ENCODE results near the gene TPT1. TPM values are rescaled to one million over a fixed set of nuclear protein-coding genes. Genes with fewer than 3 reads are reported as not detected.

TPT1 gene
- total RNA-seq, 2 donors from 2014 or later = 1,970 to 2,340 TPM

DNA sequence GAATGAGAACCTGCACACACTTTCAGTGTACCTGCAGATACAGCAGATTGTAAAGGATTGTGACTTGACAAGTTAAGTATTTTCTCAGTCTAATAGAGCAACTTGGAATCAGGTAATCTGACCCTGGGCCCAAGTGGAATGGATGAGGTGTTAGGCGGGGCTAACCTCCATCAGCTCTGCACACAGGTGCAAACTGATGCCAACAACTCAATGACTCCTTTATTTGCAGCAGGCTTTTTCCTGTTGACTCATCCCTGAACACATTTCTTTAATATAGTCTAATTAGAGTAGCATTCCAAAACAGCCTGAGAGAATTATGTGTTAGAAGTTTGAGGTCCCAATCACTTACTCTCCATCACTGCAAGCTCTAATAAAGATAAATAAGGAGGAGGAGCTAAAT, 48.8 kb downstream of the TPT1 start:
- DNase-seq (ENCODE audit: low spot score) = no peak
- peaks cover 5% of the 10 kb centered on the region for H3K36me3 ChIP-seq
- H3K9me3 ChIP-seq = no peaks in the 10 kb centered on the region
- ATAC-seq (ENCODE audit: insufficient number of reproducible peaks, low FRiP score, low read depth) = no peak
- TF ChIP-seq, protein P1, sequence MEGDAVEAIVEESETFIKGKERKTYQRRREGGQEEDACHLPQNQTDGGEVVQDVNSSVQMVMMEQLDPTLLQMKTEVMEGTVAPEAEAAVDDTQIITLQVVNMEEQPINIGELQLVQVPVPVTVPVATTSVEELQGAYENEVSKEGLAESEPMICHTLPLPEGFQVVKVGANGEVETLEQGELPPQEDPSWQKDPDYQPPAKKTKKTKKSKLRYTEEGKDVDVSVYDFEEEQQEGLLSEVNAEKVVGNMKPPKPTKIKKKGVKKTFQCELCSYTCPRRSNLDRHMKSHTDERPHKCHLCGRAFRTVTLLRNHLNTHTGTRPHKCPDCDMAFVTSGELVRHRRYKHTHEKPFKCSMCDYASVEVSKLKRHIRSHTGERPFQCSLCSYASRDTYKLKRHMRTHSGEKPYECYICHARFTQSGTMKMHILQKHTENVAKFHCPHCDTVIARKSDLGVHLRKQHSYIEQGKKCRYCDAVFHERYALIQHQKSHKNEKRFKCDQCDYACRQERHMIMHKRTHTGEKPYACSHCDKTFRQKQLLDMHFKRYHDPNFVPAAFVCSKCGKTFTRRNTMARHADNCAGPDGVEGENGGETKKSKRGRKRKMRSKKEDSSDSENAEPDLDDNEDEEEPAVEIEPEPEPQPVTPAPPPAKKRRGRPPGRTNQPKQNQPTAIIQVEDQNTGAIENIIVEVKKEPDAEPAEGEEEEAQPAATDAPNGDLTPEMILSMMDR (IDR thresholded peaks at IDR 0.05) = no peak
- no peak overlapping the region for H3K27ac ChIP-seq
- H3K4me1 ChIP-seq (ENCODE audit: control insufficient read depth in 1 of 2, low read depth in 2 of 2) = no peaks in the 10 kb centered on the region
- H3K27me3 ChIP-seq (replicated peaks; ENCODE audit: insufficient read depth) = no peaks in the 10 kb centered on the region
- H3K4me3 ChIP-seq = no peak overlapping the region

GRCh38 chr13:45289936-45290563, 50.9 kb downstream of the TPT1 start:
- H3K27ac ChIP-seq = no peak overlapping the region
- H3K36me3 ChIP-seq = peaks cover 5% of the 10 kb centered on the region
- H3K4me1 ChIP-seq (ENCODE audit: control insufficient read depth in 1 of 2, low read depth in 2 of 2) = no peaks in the 10 kb centered on the region
- no peaks in the 10 kb centered on the region for H3K27me3 ChIP-seq (replicated peaks; ENCODE audit: insufficient read depth)
- DNase-seq (ENCODE audit: low spot score) (no peak), ATAC-seq (ENCODE audit: insufficient number of reproducible peaks, low FRiP score, low read depth) (no peak)
- no peaks in the 10 kb centered on the region for H3K9me3 ChIP-seq
- no peak overlapping the region for H3K4me3 ChIP-seq
- TF ChIP-seq, protein P1 (IDR thresholded peaks at IDR 0.05) = no peak

Other genes with a start within 250 kb of the TPT1 start
- gene GTF2F2, start 220.7 kb downstream of the TPT1 start, total RNA-seq = 10 to 100 TPM in 1 of 2 donors, 1 to 10 TPM in 1; 7.2 to 18.4 TPM
- not detected for gene KCTD4, start 140.1 kb downstream of the TPT1 start, total RNA-seq
- 10 to 100 TPM; 18.7 to 19.9 TPM for gene SLC25A30, start 77.2 kb upstream of the TPT1 start, total RNA-seq
- 10 to 100 TPM; 20.3 to 36.3 TPM for gene COG3, start 123.8 kb upstream of the TPT1 start, total RNA-seq

All from thoracic aorta (tissue), 2 donors.